COLO668 (cell line): Measurements from ENCODE around the gene ZNF774.
"Not testable (repeated sequence)": the region's sequence is repeated elsewhere in the genome, so short reads cannot be mapped to it uniquely, and the experiment has no call there.

Source experiments
- DNase-seq: peaks from one replicate; lab custom pipeline; 2025; ENCODE audit not compliant: unreplicated experiment; lab: John Stamatoyannopoulos, UW

The ZNF774 gene

DNA sequence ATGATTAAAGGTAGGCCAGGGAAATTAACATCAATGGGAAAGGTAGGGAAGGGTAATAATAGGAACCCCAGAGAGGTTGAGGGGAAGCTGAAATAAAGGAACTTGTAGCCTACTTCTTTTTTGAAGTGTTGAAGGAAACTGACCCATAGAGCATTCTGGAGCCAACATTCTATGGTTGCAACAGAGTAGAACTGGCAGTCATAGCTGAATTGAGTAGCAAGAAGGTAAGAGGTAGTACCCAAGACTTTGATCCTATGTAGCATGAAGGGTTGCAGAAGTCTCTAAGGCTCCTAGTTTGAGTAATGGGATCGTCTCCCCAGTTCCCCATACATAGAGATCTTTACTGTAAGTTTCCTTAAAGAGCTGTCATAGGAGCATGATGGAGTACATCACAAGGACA is 7.4 kb upstream of the ZNF774 start:
- no peak for DNase-seq

GRCh38 chr15:90345857-90346256 is 6.2 kb upstream of the ZNF774 start:
- DNase-seq: no peak

DNA sequence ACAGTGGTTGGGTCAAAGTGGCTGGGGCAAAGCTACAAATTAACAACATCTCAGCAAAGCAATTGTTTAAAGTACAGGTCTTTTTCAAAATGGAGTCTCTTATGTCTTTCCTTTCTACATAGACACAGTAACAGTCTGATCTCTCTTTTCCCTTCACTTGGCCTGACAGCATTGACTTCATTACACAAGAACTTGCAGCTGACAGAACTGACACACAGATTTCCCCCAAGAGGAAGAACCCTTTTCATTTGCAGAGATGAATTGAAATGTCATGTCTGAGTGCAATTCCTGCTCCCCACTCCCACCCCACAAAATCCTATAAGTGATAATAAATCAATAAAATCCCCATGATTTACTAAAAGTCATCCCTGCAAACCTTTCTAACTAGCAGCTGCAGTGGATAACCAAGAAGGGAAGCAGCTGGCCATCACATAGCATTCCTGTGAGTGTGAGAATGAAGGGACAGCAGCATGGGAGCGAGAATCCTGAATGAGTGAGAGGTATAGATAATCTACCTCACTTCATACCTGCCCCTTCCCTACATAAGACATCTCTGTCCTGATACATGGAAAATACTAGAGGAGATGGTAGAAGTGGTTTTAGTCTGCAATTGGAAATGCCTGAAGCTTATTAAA is 4.5 kb upstream of the ZNF774 start:
- not testable (repeated sequence) for DNase-seq

GRCh38 chr15:90348456-90348855 is 3.6 kb upstream of the ZNF774 start:
- no peak for DNase-seq

DNA sequence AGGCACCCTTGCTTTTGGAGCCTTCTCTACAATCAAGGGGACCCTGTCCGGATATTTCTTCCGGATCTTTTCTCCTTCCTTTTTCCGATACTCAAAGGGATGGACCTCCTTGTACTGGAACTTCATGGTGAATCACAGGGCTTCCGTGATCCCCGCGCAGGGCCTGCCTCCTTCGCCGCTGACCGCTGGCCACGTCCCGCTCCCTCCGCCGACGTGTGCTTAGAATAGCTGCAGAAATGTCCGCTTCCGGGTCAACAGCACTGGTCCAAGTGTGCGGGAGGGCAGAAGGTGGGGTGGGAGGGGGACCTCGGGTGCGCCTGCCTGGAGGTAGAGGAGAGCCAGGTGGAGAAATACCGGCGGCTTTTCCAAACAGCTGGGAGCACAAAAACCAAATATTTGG is 3.0 kb upstream of the ZNF774 start:
- DNase-seq: no peak

- no peak for DNase-seq
Measured at GRCh38 chr15:90349821-90350220, 2.3 kb upstream of the ZNF774 start.

DNA sequence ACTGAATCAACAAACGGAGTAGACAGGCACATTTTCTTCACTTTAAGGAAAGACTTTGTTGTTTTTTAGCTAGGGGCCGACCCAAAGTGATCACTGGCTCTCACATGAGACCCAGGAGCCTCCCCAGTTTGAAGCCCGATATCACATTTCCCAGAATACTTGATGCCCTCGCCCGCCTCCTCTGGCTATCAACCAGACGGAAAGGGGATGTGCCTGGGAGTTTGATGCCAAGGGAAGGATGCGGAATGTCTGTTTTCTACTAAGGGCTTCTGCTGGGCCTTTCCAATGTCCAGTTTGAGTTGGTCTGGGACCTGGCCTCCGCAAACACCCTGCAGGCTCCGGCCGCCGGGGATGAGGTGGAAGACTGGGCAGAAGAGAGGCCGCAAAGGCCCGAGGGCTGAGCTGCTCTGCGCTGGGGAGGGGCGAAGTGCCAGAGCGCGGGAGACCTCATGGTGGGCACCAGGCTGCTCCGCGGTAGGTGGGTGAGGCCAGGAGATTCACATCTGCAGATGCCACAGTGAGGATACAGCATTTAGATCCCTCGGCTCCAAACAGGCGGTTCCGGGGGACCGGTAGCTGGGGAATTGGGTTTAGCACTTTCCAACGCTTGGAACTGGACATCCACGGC is 491 bp upstream of the ZNF774 start:
- DNase-seq: no peak

GRCh38 chr15:90354986-90355385 is 2.9 kb downstream of the ZNF774 start:
- no peak for DNase-seq

DNA sequence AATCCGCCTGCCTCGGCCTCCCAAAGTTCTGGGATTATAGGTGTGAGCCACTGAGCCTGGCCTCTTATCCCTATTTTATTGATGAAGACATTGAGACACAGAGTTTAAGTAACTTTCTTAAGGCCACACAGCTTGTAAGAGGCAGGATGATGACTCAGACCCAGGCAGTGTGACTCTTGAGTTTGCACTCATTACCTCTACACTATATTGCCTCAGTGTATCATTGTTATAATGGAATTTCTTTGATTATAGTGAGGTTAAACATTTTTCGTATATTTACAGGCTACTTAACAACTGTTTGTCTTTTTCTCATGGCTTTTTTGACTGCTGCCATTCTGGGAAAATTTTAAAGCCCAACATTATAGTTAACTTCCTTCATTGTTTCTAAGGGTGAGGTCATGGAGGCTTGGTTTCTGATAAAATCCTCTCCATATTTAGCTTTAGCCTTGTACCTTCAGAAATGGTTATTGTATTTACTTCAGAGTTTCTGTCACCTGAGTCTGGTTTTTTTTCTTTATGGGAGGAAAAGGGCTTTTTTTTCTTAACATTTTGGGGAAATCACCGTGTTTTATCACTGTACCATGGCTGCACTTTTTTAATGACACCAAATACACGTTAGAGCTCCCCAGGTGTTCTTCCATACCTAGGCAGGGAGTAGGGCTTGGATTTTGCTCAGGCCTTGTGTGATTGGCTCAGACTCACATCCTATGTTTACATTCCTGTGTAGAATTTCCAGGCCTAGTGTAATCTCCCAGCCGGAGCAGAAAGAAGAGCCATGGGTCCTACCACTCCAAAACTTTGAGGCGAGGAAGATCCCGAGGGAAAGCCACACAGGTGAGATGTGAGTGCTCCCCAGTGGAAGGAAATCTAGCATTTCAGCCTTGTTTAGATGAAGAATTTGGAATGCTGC is 6.3 kb downstream of the ZNF774 start:
- no peak for DNase-seq

DNA sequence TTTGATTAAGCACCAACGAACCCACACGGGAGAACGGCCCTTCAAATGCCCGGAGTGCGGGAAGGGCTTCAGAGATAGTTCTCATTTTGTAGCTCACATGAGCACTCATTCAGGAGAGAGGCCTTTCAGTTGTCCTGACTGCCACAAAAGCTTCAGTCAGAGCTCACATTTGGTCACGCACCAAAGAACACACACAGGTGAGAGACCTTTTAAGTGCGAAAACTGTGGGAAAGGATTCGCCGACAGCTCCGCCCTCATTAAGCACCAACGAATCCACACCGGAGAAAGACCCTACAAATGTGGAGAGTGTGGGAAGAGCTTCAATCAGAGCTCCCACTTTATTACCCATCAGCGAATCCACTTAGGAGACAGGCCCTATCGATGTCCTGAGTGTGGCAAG is 8.7 kb downstream of the ZNF774 start:
- DNase-seq: no peak

- no peak for DNase-seq
Measured at GRCh38 chr15:90362936-90363212, 10.8 kb downstream of the ZNF774 start.

- no peak for DNase-seq
Measured at GRCh38 chr15:90364251-90364650, 12.2 kb downstream of the ZNF774 start.

- DNase-seq: no peak
Measured at GRCh38 chr15:90365414-90366055, 13.5 kb downstream of the ZNF774 start.

DNA sequence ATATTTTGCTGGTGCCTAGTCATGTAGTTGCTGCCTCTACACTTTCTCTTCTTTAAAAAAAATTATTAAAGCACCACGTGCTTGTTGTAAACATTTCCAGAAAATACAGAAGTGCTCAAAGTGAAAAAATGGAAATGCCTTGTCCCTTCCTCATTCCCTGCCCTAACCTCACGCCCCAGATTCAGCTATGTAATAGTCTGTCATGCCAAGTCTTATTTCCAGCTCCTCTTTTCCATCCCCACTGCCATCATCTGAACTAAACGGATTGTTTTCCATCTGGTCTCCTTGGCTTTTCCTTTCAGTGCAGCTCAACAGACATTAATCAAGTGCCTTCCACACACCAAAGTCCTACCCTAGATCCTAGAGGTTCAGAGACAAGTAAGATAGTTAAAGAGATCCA is 15.5 kb downstream of the ZNF774 start:
- DNase-seq: no peak

DNA sequence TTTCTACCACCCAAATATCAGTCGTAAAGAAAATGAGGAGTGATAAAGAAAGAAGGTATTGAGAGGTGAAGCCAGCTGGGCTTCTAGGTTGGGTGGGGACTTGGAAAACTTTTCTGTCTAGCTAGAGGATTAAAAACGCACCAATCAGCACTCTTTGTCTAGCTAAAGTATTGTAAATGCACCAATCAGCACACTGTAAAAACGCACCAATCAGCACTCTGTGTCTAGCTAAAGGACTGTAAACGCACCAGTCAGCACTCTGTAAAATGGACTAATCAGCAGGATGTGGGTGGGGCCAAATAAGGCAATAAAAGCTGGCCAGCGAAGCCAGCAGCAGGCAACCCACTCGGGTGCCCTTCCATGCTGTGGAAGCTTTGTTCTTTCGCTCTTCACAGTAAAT is 23.0 kb downstream of the ZNF774 start:
- no peak for DNase-seq

- no peak for DNase-seq
Measured at GRCh38 chr15:90376789-90377188, 24.7 kb downstream of the ZNF774 start.

GRCh38 chr15:90379263-90379662 is 27.2 kb downstream of the ZNF774 start:
- no peak for DNase-seq

- DNase-seq: no peak
Measured at GRCh38 chr15:90381515-90381914, 29.4 kb downstream of the ZNF774 start.

GRCh38 chr15:90382320-90382719 is 30.2 kb downstream of the ZNF774 start:
- DNase-seq: no peak

DNA sequence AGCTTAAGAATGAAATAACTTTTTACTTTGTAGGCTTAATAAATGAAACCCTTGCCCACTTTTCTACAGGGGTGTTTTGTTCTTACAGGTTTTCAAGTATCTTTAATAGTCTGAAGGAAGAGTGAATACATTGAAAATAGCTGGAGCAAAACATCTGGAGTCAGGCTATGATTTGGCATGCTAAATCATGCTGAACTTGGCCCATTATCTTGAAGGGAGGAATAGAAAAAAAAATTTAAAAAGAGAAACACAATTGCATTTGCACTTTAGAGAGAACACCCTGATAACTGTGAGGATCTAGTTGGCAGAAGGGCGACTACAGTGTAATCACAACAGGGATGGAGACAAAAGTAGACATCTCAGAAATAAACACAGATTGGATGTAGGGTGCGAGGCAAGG is 34.1 kb downstream of the ZNF774 start:
- no peak for DNase-seq

- DNase-seq: peak; percentile 98
Measured at GRCh38 chr15:90387534-90388461, 35.7 kb downstream of the ZNF774 start, which contains the start of gene IQGAP1. TSS of gene IQGAP1 (plus strand) at chr15:90388242. CDS start at chr15:90388342, 100 bp downstream.
